IPS-NIHi7 (cell line): Measurements from ENCODE around the gene GAP43.
A peak's percentile ranks its signal among the peaks of the same experiment; 100 is the strongest.

ENCODE experiments used
- DNase-seq: peaks from one replicate; pipeline ENCODE4 v3.0.0; 2012; ENCODE audit warnings: mixed read lengths; ENCODE audit errors: extremely low spot score

The GAP43 gene

GRCh38 chr3:115662356-115662755 lies 39.0 kb downstream of the GAP43 start:
- no peak for DNase-seq

DNA sequence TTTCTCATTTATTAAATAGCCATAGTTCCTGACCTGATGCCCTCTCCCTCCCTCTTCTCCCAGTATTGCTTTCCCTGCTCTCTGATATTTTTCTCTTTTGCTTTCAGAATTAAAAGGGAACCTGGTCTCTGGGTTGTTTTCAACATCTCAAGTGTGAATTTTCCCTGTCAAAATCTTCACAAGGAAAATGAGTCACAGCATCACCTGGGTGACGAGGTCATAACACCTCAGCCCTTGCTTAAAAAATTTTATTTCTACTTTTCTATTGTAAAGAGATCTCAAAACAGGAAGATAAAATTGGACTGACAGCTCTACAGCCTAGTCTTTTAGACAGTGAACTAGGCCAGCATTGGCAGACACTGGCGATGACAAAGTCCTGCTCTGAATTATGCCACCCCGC lies 40.1 kb downstream of the GAP43 start:
- no peak for DNase-seq

GRCh38 chr3:115666081-115666480 lies 42.8 kb downstream of the GAP43 start:
- no peak for DNase-seq

DNA sequence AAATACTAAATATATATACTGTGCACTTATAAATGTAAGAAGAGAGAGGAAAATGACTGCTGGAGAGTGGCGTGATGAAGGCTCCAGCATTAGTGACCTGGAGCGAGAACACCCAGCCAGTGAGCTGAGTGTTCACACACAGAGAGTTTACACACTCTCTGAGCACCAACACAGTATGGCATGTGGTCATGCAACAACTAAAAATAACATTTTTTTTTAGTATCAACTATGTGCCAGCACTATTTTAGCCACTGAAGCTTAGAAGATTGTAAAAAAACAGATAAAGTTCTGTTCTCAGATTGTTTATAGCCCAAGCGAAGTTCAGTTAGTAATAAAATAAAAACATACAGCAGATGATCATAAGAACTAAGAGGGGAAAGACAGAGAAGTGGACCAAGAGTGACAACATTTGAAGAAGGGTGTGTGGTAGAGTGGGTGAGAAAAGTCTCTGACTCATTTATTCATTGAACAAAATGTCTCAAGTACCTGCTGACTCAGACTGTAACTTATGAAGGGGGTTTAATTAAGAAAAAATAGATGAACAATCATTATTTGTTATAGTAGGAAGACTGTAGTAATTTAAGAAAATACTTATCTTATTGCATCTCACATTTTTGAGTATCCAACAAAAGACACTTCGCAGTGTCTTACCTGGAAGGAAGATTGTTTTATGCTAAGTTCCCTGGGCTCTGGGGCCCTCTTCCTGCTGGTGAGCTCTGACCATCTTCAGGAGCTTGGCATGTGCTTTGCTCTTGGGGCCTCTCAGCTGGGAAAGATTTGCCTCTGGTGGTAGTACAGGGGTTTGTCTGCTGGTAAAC lies 43.8 kb downstream of the GAP43 start:
- no peak for DNase-seq

DNA sequence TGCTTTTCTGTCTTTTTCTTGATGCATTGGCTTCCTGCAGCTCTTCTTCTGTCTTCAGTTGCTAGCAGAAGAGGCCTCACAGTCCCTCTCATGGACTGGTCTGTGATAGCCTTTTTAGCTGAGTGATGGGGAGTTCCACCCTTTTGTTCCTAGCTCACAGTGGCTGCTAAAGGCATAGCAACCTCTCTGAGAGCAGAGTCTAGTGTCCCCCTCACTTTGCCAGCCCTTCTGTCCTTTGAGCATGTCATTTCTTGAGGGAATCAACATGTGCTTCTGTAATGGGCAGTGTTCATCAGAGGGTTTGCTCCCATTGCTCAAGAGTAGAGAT lies 44.4 kb downstream of the GAP43 start:
- DNase-seq, result no peak

DNA sequence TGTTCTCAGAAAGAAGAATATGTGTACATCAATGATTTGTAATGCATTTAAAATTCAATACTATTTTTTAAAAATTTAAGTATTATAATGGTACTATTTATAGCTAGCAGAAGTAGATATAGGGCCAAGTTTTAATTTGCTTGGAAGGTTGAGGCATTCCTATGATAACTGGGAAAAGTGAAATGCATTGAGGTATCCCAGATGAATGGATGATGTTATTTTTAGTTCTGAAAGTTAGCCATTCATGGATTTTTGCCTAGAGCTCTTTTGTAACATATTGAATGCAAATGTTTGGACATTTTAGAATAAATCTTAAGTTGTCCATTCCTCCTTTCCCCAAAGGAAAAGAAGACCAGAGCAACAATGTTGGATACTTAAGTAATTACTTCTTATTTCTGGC lies 47.6 kb downstream of the GAP43 start:
- DNase-seq, result no peak

DNA sequence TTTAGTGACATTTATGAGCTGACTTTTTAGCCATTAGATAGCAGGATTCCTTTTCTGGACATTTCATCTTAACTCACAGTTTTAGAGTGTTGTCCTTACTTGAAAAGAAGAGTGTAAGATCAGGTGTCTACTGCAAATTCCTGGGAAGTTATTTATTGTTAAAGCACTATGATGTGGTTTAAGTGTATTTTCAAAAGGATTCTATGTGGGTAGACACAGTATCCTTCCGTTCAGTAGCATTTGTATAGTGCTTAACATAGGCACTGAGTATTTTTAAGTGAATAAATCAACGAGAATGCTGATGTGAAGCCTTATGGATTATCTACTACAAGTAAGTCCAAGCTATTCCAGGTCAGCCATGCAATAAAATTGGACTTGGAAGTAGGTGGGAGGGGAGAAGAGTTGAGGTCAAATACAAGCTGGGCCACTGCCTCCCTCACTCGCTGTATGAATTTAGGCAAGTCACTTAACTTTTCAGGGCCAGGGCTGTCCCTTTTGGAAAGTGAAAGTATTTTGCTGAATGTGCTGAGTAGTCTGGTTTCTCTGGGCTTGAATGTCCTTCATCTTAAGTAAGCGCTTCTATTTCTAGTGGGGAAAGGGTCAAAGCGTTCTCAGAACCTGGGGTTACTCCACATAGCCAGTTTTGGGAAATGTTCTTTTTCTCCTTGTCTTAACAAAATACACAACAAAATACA lies 48.6 kb downstream of the GAP43 start:
- DNase-seq, result no peak

- DNase-seq, result no peak
Measured at GRCh38 chr3:115673881-115674280, 50.6 kb downstream of the GAP43 start.

DNA sequence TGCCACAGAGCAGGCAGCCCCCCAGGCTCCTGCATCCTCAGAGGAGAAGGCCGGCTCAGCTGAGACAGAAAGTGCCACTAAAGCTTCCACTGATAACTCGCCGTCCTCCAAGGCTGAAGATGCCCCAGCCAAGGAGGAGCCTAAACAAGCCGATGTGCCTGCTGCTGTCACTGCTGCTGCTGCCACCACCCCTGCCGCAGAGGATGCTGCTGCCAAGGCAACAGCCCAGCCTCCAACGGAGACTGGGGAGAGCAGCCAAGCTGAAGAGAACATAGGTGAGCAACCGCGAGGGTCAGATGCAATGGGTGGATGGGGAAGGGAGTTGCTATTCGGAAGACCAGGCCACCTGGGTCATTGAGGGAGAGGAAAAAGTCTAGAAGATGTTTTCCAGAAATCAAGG lies 53.0 kb downstream of the GAP43 start:
- DNase-seq, result no peak

DNA sequence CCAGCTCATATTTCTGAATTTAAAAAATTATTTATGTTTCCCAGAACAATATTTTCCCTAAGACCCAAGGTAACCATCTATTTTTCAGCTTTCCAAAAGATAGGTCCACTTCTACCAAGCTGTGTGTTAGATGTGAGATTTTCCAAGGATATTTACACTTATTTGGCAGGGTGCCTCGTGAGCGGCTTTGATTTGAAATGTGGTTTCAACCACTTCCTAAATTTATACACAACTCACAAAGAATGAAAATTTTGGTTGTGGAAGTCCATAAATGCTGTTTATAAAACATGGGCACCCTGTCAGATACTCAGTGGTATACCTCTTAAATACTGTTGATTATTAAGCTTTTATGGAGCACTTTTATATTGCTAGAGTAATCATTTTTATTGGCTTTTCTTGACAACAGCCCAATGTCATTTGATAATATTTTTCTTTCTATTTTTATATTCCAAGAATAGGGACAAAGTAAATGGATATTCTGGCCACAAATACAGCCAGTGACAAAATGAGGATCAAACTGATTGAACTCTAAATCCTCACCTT lies 57.6 kb downstream of the GAP43 start:
- no peak for DNase-seq

DNA sequence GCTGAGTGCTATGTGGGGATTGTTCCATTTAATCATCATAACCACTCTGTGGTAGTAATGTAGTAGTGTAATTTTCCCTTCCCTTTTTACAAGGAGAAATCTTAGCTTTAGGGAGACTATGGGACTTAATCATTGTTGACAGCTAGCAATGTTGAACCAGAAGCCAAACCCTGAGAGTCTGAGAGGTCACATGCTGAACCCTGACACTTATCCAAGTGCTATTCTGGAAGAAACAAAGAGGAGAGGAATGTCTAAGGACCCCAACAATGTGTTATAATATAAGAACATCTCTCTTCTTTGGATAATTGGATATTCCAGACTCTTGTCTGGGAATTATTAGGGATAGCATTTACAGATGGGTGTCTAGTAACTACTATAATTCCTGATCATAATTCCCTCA lies 58.4 kb downstream of the GAP43 start:
- DNase-seq, result no peak

GRCh38 chr3:115683305-115683704 lies 60.0 kb downstream of the GAP43 start:
- DNase-seq, result no peak

DNA sequence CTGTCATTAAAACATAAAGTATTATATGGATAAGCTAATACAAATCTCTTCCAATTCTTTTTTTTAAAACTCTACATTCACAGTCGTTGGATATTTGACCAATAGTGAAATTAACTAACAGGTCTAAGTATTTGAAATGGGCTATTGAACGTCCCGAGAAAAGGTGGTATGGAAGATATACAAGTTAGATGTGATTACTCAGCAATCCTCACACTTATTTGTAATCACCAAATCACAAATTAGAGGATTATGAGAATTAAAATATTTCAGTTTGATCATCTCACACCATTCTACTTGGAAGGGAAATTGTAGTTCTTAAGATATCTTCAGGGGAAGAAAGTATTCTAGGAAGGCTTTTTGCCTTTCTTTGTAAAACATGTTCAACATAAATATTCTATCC lies 60.5 kb downstream of the GAP43 start:
- DNase-seq, result no peak

DNA sequence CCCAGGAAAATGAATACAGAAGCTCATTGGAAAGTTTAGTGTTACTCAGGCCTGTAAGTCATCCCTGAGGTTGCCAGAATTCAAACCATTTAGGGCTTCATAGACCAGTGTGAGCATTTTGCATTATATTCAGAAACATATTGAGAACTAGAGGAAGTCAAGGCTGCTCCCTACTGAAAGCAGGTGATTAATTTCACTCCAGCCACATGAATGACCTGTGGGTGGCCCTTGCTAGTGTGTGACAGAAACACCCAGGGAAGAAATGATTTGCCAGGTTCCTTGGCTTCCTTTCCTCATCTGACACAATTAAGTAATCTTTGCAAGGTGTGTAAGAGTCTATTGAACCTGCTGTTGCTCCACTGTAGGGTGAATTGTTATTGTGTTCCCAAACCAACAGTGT lies 61.8 kb downstream of the GAP43 start:
- DNase-seq, result no peak

DNA sequence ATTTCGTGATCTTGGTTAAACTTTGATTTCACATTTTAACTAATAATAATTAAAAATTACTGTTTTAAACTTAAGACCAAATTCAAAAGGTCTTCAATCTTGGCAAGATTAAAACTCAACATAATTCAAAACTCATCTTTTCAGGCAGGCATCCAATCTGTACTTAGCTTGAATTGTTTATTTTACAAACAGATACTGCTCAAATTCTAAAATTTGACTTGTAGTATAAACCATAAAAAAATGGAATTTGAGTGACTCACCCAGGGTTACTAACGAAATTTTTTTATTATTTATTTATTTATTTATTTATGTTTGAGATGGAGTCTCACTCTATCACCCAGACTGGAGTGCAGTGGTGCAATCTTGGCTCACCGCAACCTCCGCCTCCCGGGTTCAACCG lies 64.4 kb downstream of the GAP43 start:
- no peak for DNase-seq

GRCh38 chr3:115688418-115688817 lies 65.1 kb downstream of the GAP43 start:
- no peak for DNase-seq

DNA sequence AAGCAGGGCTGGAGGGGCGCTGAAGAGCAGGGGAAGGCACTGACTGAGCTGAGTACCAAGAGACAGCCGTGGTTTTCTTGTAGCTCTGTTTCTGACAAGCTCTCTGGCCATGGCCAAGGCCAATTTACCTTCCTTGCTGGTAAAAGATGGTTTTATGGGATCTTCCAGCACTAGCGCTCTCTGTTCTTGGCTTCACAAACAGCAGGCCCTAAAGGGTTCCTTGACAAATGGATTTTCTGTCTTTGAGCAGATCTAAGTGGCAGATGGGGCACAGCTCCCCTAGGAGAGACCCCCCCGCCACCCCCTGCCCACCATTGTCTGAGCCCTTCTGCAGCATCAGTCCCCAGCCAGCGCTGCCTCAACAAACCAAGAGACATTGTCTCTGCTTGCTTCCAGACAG lies 66.6 kb downstream of the GAP43 start:
- DNase-seq, result no peak

- no peak for DNase-seq
Measured at GRCh38 chr3:115691964-115692363, 68.7 kb downstream of the GAP43 start.

DNA sequence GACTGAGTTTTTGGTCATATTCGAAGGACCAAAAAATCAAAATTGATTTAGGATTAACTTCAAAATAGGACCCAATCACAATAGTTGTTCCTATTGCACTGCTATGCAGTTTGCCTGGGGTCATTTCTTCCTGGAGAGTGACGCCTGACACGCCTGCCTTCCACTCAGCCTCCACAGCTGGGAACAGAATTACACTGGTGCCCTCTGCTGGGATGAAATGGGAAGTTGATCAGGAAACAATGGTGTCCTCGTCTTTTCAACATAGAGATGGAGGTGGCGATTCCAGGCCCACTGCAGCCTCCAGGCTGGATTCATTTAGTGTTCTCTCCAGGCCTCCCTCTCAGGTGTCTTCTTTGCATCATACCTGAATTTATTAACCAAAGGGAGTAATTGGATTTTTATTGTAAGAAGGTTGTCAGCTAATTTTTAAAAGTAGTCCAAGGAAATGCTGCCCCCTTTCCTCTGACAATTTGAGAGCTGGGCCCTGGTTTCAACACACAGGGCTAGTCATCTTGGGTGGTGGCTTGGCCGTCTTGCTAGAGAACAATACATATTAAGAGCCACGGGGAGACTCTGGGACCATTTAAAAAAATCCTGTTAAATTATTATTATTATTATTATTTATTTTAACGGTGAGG lies 69.7 kb downstream of the GAP43 start:
- peak; percentile 77 for DNase-seq

- DNase-seq, result no peak
Measured at GRCh38 chr3:115693868-115694267, 70.6 kb downstream of the GAP43 start.

DNA sequence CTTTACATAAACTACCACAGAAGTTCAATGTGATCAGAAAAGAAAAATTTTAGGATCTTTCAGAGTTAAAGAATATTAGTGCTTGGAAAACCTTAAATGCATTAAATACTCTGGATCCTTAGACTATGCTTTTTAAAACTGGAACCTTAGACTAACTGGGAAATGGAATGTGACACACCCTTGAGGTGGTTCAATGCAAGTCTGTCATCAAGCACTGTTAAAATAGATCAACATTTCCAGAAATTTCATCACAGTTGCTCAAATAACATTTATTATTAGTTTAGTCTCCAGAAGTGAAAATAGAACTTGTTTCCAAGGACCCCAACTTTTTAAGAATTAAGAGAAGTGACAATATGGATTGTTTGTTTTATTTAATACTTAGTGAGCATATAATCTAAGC lies 71.8 kb downstream of the GAP43 start:
- DNase-seq, result no peak

GRCh38 chr3:115697263-115698053 lies 74.1 kb downstream of the GAP43 start:
- no peak for DNase-seq
